Left lung (tissue), 10 donors: ENCODE results near the gene MICAL2. TPM values are rescaled to one million over a fixed set of nuclear protein-coding genes. Genes with fewer than 3 reads are reported as not detected.

Experiments
- ATAC-seq: fragments of 200-7000 bp; cut with Tn5 transposase; one replicate; pipeline ENCODE4 v1.9.1; 2020; ENCODE audit warnings: moderate library complexity
- DNase-seq, 4 donors: peaks; one replicate each; pipeline ENCODE4 v3.0.0-alpha.2; 2013 to 2020
- H3K27ac ChIP-seq, 2 donors: fragments of 200-600 bp; sonication (generic) in 1 of 2; one replicate each; pipeline versions ENCODE4 v1.5.0 to v1.8.0; 2020 to 2021
- H3K27me3 ChIP-seq, 2 donors: fragments of 200-600 bp; sonication (generic) in 1 of 2; one replicate each; pipeline versions ENCODE4 v1.5.0 to v1.8.0; 2020 to 2021
- H3K36me3 ChIP-seq, 2 donors: fragments of 200-600 bp; sonication (generic) in 1 of 2; one replicate each; pipeline versions ENCODE4 v1.5.0 to v1.8.0; 2020 to 2021
- H3K4me1 ChIP-seq, 2 donors: fragments of 200-600 bp; one replicate each; pipeline ENCODE4 v1.8.0; 2021
- H3K4me3 ChIP-seq, 2 donors: fragments of 200-600 bp; sonication (generic) in 1 of 2; one replicate each; pipeline versions ENCODE4 v1.5.0 to v1.8.0; 2020 to 2021; ENCODE audit warnings: mild to moderate bottlenecking in 1 of 2
- H3K9me3 ChIP-seq, 2 donors: fragments of 200-600 bp; sonication (generic) in 1 of 2; one replicate each; pipeline versions ENCODE4 v1.5.0 to v1.8.0; 2020 to 2021
- intact Hi-C, 2 donors: fragments of 100-400 bp; cut with DNase I; formaldehyde crosslinking; loops; one replicate each; pipeline versions ENCODE4 v1.11.2 to v1.14.2; 2022
- polyA plus RNA-seq, 6 donors: library from polyadenylated mRNA; unstranded; fragments of 120-200 nt; gene quantifications; one replicate each; pipeline ENCODE4 v1.2.1, GENCODE V29; 2013; ENCODE audit not compliant: insufficient read length in 6 of 6
- total RNA-seq, 2 donors: library from RNA; stranded (reverse); fragmentation: NEBNext Ultra II Directional; extraction: Animal tissue kit (Norgen Biotek cat#: 25700); gene quantifications; one replicate each; pipeline ENCODE4 v1.2.1, GENCODE V29; 2021
- TF ChIP-seq, protein P1 (sequence below), 2 donors: fragments of 200-600 bp; sonication (generic) in 1 of 2; IDR thresholded peaks; one replicate each; pipeline versions ENCODE4 v1.5.0 to v1.8.0; 2021; ENCODE audit warnings: antibody characterized with exemption in 2 of 2
- donor health status: DM: no; HTN: yes; CAD: no.
- donor health status: DM: no; HTN: no; CAD: no.

The MICAL2 gene
- total and polyA plus RNA-seq, 8 donors, result 49.8 to 293 (median 89.4) TPM

- intact Hi-C loops, result no loop called here
- H3K4me1 ChIP-seq, result peaks cover 12 to 43% of the 10 kb centered on the region in 2 donors
- H3K27ac ChIP-seq, result no peak overlapping the region
- ATAC-seq, result no peak
- no peak overlapping the region for H3K4me3 ChIP-seq
- no peaks in the 10 kb centered on the region for H3K27me3 ChIP-seq
- TF ChIP-seq, protein P1, sequence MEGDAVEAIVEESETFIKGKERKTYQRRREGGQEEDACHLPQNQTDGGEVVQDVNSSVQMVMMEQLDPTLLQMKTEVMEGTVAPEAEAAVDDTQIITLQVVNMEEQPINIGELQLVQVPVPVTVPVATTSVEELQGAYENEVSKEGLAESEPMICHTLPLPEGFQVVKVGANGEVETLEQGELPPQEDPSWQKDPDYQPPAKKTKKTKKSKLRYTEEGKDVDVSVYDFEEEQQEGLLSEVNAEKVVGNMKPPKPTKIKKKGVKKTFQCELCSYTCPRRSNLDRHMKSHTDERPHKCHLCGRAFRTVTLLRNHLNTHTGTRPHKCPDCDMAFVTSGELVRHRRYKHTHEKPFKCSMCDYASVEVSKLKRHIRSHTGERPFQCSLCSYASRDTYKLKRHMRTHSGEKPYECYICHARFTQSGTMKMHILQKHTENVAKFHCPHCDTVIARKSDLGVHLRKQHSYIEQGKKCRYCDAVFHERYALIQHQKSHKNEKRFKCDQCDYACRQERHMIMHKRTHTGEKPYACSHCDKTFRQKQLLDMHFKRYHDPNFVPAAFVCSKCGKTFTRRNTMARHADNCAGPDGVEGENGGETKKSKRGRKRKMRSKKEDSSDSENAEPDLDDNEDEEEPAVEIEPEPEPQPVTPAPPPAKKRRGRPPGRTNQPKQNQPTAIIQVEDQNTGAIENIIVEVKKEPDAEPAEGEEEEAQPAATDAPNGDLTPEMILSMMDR (IDR thresholded peaks at IDR 0.05), result no peak
- no peaks in the 10 kb centered on the region for H3K36me3 ChIP-seq
- no peaks in the 10 kb centered on the region for H3K9me3 ChIP-seq
- DNase-seq, result no peak
Measured at GRCh38 chr11:12108875-12109453, 1.4 kb upstream of the MICAL2 start.

DNA sequence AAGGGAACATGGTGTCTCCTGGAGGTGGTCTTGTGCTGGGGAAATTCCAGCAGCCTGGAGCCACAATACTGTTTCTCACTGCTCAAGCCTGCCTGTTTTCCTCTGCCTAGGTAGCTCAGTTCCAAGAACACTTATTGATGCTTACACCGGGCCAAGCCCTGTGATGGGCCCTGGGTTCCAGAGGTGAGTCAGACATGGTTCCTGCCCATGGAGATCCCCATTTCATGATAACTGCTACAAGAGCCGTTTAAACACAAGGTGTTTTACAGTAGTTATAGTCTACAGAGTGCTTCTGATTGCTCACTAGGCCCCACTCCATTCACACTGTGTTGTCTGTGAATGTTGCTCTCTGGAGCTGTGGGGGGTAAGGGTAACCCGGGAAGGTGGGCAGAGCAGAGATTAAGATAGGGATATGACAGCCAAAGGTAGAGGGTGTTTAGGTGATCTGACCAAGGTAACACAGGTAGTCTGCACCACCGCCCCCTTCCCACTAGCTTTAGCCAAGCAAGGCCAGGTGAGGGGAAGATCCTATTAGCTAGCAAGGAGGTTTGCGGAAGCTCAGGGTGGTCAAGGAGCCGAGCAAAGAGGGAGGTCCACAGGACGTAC is 696 bp upstream of the MICAL2 start:
- intact Hi-C loops, result no loop called here
- Histone ChIP-seq H3K4me1 (peaks cover 12 to 50% of the 10 kb centered on the region in 2 donors), H3K27me3 (no peaks in the 10 kb centered on the region), H3K4me3 (peak overlapping the region; percentile 87 to 88), H3K36me3 (no peaks in the 10 kb centered on the region), H3K27ac (peak overlapping the region; percentile 80 to 81), H3K9me3 (no peaks in the 10 kb centered on the region)
- peak; percentile 8 for ATAC-seq
- TF ChIP-seq, protein P1 (IDR thresholded peaks at IDR 0.05), result no peak
- no peak for DNase-seq

DNA sequence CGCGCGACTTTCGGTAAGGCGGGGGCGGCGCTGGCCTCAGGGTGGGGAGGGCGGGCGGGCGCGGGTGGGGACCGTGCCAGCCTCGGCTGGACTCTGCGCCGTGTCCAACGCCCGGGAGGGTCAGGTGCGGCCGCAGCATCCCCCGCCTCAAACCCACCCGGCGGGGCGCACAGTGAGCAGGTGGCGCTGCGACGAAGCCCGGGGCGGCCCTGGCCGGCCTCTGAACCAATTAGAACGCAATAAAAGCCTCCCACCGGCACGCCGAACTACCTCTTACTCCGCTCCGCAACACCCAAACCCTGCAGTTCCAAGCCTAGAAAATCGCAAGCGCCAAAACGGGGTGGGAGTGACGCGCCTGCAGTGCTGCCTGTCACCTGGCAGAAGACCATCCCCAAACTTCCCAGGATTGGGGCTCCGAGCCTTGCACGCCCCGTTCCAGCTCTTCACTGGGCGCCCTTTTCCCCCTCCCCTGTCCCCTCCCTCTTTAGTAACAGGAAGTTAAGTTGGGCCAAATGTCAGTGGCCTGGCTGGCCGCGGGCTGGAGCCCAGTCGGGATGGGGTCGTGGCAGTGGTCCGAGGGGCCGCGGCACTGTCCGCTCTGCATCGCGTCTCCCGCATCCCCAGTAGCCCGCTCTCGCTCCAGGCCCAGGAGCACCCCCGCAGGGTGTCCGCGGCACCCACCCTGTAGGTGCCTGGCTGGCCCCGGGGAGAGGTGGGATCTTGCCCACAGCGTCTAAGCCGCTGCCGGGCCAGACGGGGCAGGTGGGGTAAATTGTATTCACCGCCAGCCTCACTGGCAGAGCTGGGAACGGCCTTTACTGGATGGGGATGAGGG is 541 bp downstream of the MICAL2 start:
- intact Hi-C loops, result no loop called here
- H3K9me3 ChIP-seq, result no peaks in the 10 kb centered on the region
- H3K27ac ChIP-seq, result peak overlapping the region; percentile 80 to 81
- peak; percentile 42 for ATAC-seq
- TF ChIP-seq, protein P1 (IDR thresholded peaks at IDR 0.05), result no peak
- H3K4me3 ChIP-seq, result peak overlapping the region; percentile 87 to 88
- peaks cover 12 to 52% of the 10 kb centered on the region in 2 donors for H3K4me1 ChIP-seq
- H3K27me3 ChIP-seq, result no peaks in the 10 kb centered on the region
- DNase-seq, result peak in 1 of 4 donors; percentile 88
- no peaks in the 10 kb centered on the region for H3K36me3 ChIP-seq

GRCh38 chr11:12111549-12112520 is 1.4 kb downstream of the MICAL2 start:
- Histone ChIP-seq H3K27me3 (no peaks in the 10 kb centered on the region), H3K9me3 (no peaks in the 10 kb centered on the region), H3K36me3 (no peaks in the 10 kb centered on the region), H3K4me3 (peak overlapping the region; percentile 87 to 88), H3K27ac (peak overlapping the region; percentile 80 to 81), H3K4me1 (peaks cover 12 to 53% of the 10 kb centered on the region in 2 donors)
- intact Hi-C loops, result no loop called here
- DNase-seq, result no peak
- peak; percentile 2 for ATAC-seq
- TF ChIP-seq, protein P1 (IDR thresholded peaks at IDR 0.05), result no peak
